Measurements from ENCODE around the gene NAA35.
"Not testable (repeated sequence)": the region's sequence is repeated elsewhere in the genome, so short reads cannot be mapped to it uniquely, and the experiment has no call there.

NAA35 gene

DNA sequence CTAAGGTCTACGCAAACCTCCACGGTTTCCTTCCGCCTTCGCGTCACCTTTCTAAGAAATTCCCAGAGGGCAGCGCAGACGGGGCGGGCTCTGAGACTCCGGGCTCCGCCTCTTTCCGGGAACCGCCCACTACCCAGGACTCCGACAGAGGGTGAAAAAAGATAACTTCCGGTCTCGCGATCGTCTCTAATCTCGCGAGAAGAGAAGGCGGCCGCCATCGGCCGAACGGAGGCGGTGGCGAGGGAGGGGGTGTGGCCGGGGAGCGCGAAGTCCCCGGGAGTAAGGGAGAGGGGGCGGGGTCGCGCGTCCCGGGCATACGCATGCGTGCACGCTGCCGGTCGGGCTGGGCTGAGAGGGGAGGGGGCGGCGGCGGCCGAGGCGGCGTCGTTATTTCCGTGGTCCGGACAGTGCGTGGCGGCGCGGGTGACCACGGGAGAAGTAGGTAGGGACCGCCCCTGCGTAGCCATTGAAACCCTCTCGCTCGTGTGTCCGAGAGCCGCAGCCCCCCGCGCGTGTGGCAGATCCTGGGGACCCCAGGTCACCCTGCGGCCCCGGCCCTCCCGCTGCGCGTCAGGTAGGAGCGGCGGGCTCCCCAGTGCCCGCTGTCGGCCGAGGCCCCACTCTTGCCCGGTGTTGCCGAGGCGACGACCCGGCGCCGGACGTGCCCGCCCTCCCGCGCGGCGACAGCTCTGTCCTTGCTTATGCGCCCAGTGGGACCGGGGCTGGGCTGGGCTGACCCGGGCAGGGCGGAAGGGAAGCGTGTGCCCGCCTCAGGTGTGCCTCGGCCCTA, at the start of gene NAA35:
Gene NAA35, plus strand, starts transcription at position 315 of the 790 bp plus-strand sequence. CDS start 1,014 bp downstream, outside the sequence.
- DNase-seq (ENCODE audit: low read depth), result peak; percentile 89

DNA sequence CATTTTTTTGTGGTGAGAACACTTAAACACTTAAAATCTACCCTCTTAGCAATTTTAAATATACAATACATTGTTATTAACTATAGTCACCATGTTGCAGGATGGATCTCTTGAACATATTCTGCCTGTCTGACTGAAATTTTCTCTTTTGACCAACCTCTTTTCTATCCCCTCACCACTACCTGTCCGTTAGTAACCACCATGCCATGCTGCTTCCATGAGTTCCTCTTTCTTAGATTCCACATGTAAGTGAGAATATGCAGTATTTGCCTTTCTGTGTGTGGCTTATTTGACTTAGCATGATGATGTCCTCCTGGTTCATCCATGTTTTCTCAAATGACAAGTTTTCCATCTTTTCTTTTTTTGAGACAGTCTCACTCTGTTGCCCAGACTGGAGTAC, 48.5 kb upstream of the NAA35 start:
- DNase-seq (ENCODE audit: low read depth), result no peak

DNA sequence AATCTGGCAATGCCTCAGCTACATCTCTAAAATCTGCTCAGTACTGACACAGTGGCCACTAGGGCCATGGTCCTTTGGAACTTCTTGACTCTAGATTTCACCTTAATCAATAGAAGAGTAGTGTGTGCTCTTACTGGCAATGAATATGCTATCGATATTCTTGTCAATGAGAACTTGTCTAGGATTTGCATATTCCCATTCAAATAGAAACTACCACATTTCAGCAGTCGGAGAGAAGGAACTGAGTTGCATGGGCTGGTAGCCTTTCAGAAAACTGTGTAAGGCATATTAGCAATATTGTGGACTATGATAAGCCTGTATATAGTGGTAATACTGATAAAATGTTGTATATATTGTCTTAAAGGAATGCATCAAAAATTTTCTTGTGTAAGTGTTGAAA, 45.3 kb upstream of the NAA35 start:
- DNase-seq (ENCODE audit: low read depth), result no peak

DNA sequence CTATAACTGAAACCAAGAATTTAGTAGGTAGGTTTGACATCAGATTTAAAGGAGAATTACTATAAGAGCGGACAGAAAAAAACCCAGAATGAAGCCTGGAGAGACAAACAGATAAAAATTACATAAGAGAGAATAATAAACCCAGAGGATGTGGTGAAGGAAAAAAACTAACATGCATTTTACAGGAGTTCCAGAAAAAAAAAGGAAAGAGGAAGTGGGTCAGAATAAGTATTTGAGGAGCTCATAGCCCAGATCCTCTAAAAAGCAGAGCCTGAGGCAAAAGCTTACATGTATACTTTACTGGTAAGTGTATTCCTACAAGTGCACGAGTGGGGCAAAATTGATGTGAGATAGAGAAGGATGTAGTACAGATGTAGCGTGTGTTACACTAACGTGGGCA, 43.1 kb upstream of the NAA35 start:
- DNase-seq (ENCODE audit: low read depth), result no peak

DNA sequence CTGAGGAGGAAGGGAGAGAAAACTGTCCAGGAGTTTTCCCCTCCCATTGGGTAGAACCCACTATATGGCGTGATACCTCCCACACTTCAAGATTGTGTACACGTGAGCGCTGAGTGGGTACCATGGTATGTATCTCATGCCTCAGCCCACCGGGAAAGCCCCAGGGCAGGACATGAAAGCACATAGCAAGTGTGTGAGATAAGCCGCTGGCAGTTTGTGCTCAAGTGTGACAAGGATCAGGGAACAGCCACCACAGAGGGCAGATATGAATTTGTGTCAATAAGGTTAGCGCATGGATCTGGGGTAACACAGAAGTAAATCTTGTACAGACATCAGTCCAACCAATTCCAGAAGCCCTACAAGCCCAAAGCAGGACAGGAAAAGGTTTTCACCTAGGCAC, 42.6 kb upstream of the NAA35 start:
- DNase-seq (ENCODE audit: low read depth), result no peak

DNA sequence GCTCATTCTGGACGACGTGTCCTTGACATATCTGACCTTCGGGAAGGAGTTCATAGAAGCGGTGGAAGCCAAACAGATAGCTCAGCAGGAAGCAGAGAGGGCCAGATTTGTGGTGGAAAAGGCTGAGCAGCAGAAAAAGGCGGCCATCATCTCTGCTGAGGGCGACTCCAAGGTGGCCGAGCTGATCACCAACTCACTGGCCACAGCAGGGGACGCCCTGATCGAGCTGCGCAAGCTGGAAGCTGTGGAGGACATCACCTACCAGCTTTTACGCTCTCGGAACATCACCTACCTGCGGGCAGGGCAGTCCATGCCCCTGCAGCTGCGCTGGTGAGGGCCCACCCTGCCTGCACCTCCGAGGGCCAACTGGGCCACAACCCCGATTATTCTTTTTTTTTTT, 41.6 kb upstream of the NAA35 start:
- DNase-seq (ENCODE audit: low read depth), result no peak

DNA sequence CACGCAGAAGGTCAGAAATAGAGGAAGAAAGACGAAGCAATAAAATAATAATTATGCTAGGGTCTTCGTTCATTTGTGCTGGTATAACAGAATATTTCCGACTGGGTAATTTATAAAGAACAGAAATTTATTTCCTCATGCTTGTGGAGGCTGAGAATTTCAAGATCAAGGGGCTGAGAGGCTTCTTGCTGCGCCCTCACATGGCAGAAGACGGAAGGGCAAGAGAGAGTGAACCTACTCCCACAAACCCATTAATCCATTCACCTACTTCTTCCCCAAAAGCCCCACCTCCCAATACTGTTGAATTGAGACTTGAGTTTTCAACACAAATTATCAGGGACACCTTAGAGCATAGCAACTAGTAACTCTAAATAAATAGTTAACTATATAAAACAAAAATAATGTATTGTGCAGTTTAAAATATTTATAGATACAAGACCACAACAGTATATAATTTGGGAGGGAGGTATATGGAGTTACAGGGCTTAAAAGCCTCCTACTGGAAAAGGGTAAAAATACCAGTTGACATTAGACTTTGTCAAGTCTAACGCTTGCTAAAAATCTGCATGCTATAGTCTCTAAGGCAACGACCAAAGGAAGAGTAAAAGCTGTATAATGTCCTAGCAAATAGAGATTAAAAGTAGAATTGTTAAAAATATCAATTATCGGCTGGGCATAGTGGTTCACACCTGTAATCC, 40.3 kb upstream of the NAA35 start:
- DNase-seq (ENCODE audit: low read depth), result no peak

DNA sequence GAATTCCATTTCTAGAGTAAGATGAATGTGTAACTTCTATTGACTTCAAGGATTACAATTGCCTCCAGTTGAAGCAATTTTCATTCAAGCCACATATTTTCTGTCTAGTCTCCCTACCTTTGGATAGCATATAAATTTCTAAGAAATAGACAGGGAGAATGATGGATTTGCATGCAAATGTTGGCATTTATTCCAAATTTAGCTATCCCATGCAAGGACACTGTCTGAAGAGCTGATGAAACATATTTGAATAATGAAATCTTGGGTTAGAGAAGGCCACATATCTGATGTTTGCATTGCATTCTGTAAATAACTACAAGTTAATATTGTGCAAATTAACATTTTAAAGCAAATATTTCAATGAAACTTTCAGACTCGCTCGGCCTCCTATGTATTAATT, 36.0 kb upstream of the NAA35 start:
- no peak for DNase-seq (ENCODE audit: low read depth)

DNA sequence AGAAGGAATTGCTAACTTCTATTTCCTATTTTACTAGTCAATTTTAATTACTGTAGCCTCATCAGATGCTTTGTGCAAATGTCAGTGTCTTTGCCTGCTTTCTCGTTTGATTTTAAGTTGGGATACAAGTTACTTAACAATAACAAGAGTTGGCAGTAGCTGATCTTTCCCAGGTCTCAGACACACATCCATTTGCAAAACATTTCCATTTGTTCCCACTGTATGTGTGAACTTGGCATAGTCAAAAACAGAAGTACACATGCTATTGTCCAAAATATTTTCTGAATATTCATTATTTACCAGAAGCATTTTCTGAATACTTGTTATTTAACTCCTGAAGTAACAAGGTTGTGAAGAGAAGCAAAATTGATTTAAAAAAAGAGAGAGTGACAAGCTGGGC, 35.0 kb upstream of the NAA35 start:
- no peak for DNase-seq (ENCODE audit: low read depth)

DNA sequence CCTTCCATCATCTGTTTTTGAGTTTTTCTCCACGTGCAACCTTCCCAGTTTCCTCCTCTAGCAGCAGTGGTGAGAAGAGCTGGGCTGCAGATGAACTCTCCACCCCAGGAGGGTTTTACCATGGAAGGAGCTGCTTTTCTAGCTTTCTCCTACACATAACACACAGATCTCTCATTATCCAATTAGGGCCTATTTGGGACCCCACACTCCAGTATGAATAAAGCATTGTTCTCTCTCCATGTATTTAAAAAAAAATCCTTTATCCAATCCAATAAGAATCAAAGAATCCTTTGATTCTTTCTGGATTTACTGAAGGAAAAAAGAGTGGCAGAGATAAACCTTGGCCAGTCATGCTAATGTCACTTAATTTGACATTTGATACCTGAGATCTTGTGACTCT, 31.6 kb upstream of the NAA35 start:
- no peak for DNase-seq (ENCODE audit: low read depth)

DNA sequence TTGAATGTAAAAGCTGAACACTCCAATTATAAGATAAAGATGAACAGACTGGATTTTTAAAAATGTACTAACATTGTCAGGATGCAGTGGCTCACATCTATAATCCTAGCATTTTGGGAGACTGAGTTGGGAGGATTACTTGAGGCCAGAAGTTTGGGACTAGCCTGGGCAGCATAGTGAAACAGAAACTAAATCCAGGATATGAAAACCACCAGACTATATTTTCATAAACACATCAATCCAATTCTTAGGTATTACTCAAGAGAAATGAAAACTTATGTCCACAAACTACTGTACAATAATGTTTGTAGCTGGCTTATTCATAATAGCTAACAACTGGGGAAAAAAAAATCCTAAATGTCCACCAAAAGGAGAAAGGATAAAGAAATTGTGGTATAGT, 26.8 kb upstream of the NAA35 start:
- no peak for DNase-seq (ENCODE audit: low read depth)

DNA sequence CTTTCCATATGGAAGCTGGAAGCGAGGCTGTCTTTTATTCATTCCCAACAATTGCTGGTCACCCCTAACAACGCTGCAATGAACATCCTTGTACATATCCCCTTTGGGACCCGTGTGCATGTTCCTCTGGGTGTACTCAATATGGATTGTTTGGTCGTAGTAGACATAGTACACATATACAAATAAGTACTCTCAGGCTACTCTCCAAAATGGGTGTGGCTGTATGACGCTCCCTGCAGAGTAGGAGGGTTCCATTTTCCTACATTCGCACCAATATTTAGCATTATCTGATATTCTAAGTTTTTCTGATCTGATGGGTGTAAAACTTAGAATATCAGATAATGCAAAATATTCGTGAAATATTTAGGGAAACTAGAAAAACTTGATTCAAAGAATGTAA, 23.2 kb upstream of the NAA35 start:
- no peak for DNase-seq (ENCODE audit: low read depth)

DNA sequence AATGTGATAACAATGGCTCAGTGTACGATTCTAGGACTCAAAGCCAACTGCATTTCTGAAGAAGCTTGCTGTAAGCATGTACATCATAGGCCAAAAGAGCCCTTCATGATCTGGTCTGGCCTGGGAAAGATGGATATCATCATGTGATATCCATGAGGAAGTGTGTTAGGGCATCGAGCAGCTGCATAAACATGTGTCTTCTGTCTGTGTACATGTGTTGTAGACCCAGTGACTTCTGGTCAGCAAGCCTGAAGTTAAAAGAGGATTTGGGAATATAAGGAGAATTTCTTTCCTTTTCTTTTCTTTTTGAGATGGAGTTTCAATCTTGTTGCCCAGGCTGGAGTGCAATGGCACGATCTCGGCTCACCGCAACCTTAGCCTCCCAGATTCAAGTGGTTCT, 15.5 kb upstream of the NAA35 start:
- no peak for DNase-seq (ENCODE audit: low read depth)

DNA sequence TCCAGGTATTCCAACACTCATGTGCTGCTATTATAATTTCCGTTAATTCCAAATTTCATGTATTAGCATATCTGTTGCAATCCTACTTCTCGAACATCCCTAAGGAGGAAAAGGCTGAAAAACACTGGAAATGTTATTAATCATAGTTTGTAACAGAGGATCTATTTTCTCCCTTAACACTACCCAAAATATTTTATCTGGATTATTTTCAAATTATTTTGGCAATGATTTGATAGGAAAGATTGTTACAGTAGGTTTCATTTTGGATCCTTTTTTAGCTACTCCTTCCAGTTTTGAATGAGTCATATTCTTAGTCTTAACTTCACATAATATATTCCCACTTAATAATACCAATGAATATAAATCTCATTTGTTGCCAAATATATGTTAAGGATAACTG, 13.9 kb upstream of the NAA35 start:
- DNase-seq (ENCODE audit: low read depth), result no peak

DNA sequence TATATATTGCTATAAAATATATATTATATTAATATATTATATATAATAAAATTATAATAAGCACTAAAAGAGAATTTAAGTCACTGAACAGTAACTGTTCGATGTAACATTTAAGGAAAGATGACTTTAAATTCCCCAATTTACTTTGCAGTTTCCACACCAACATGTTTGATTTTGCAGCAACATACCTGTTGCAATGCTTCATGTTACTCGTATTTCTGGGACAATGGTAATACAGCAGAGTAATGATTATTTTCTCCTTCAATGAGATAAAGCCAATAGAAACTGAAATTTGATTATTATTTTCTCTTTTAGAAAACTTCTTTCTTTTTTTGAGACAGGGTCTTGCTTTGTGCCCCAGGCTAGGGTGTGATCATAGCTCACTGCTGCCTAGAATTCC, 9.5 kb upstream of the NAA35 start:
- DNase-seq (ENCODE audit: low read depth), result no peak

DNA sequence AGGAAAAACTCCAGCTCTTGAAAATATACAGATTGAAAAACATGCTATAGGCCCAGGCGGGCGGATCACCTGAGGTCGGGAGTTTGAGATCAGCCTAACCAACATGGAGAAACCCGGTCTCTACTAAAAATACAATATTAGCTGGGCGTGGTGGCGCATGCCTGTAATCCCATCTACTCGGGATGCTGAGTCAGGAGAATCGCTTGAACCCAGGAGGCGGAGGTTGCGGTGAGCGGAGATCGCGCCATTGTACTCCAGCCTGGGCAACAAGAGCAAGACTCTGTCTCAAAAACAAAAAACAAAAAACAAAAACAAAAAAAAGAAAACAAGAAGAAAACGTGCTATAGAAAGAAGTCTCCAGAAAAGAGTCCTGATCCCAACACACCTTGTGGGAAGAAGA, 5.0 kb upstream of the NAA35 start:
- DNase-seq (ENCODE audit: low read depth), result not testable (repeated sequence)

DNA sequence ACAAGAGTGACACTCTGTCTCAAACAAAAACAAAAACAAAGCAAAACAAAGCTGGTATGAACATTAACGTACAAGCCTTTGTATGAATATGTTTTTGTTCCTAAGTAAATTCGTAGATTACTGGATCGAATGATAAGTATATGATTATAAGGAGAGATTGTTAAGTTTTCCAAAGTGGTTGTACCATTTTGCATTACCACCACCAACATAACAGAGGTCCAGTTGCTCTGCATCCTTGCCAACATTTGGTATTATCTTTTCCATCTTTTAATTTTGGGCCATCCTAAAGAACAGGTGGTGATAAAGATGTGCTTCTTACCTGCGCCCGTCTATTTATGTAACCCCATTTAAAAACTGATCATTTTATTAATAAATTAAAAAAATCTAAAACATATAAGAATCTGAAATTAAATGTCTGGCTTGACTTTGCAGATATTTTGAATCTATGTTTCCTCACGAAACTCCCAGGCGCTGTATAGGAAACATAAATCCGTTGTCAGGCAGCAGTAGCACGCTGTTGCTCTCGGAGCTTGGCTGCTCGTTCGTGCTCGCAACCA, 593 bp upstream of the NAA35 start:
- no peak for DNase-seq (ENCODE audit: low read depth)

DNA sequence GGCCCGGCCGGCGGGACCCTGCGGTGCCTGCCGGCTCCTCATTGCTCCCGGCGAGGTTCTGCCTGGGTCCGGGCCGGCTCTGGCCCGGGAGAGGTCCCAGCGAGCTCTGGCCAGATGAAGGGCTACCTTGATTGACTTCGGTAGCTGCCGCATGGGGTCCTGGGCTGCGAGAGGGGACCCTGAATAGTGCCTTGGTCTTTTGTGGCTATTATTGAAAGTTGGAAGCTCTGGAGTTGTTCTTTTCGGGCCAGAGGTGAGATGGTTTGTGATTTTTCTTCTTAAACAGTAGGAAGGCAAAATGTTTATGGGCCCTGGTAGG, 635 bp downstream of the NAA35 start:
- no peak for DNase-seq (ENCODE audit: low read depth)

DNA sequence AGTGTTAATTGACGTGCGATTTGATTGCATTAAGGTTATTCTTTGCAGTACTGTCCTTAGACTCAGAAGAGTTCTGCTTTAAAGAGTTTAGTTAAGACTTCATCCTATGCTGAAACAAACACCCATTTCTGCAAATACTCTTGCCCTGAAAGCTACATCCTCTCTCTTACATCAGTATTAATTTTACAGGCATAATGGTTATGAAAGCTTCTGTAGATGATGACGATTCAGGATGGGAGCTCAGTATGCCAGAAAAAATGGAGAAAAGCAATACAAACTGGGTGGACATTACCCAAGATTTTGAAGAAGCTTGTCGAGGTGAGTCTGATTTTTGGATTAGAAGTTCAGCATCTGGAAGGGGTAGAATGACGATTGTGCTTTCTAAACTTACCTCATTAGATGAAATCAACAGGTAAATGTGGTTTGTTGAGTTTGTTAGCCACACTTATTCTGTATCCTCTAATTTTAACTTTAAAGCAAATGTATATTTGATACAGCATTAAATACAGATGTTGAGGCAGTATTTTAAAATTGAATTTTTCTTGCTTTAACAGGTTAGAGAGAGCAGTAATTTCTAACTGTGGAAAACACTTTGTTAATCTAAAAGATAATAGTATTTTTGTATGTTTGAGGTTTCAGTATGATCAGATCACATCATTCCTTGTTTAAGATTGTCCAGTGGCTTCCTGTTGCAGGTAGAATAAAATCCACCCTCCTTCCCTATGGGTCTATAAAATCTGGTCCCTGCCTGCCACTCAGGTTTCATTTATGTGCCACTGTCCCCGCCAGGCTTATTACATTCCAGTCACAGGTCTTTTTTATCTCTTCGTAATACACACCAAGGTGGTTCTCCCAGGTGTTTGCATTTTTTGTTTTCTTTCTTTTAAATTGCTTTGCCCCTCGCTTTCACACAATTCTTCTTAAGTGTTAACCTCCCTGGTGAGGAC, 1.3 kb downstream of the NAA35 start:
- no peak for DNase-seq (ENCODE audit: low read depth)

DNA sequence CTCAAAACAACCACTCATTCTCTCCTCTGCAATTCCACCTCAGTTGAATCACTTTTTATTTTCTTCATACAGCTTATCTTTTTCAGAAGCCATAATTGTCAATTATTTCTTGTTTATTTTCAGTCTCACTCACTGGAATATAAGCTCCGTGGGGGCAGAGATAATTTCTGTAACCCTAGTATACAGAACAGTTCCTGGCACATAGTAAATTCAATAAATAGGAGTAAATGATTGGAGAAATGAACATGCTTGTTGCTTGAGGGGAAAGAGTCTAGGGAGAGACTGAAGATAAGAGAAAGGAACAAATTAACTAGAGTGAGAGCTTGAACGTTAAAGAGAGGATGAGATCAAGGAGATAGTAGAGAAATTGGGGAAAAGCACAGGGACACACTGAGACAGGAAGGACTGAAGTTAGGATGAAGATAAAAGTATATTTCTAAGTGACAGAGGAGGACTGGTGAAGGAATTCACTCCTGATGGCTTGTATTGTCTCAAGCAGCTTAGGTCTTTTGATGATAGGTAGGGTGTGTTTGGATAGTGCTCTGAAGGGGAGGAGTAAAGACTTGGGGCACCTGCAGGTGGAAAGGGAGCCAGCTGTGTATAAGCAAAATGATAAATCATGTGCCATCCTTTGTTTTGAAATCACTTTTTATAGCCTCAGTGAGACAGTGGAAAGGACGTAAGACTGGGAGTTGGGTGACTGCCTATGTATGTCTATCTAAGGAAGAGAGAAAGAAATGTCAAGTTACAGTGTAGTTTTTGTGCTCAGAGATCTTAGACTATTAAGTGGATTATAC, 2.2 kb downstream of the NAA35 start:
- no peak for DNase-seq (ENCODE audit: low read depth)

DNA sequence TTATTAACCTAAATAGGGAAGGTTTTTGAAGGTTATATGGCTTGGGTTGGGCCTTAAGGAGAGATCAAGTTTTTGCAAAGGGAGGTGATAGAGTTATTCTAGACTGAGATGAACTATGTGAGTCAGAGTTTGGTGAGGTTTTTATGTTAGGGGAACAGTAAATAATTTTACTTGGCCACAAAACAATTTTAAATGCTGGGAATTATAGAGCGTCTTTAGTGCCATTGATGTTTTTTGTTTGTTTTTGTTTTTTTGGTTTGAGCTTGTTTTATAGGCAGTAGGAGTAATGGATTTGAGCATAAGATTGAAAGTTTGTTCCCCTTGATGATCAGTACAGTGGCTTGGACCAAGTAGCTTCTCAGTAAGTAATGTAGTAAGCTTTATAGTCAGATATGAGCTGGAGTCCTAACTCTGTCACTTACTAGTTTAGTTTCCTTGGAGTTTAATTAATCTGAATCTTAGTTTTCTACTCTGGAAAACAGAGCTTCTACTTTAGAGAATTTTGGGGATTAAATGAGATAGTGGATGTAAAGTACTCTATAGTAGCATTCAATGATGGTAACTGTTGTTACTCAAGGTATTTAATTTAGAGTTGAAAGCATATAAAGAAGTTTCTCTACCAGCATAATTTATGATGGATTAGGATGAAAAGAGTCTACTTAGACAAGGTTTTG, 2.9 kb downstream of the NAA35 start:
- no peak for DNase-seq (ENCODE audit: low read depth)

Data from HS-27A (cell line).